HG03097 (cell line): ENCODE results near the gene MPP2.
"Not testable (repeated sequence)": the region's sequence is repeated elsewhere in the genome, so short reads cannot be mapped to it uniquely, and the experiment has no call there.

Experiments used
- ATAC-seq: cut with Tn5 transposase; IDR thresholded peaks from one replicate; pipeline ENCODE4 v1.9.1; 2021; ENCODE audit not compliant: unreplicated experiment, low FRiP score

Gene MPP2

GRCh38 chr17:43878260-43879175 lies 28.8 kb downstream of the MPP2 start:
- ATAC-seq = no peak

GRCh38 chr17:43877451-43878155 lies 29.7 kb downstream of the MPP2 start:
- no peak for ATAC-seq

GRCh38 chr17:43877031-43877430 lies 30.3 kb downstream of the MPP2 start:
- no peak for ATAC-seq

- ATAC-seq = no peak
Measured at GRCh38 chr17:43875476-43876147, 31.7 kb downstream of the MPP2 start.

- no peak for ATAC-seq
Measured at GRCh38 chr17:43874293-43874692, 33.0 kb downstream of the MPP2 start.

- ATAC-seq = no peak
Measured at GRCh38 chr17:43873815-43874214, 33.5 kb downstream of the MPP2 start.

GRCh38 chr17:43873091-43873490 lies 34.2 kb downstream of the MPP2 start:
- ATAC-seq = no peak

- no peak for ATAC-seq
Measured at GRCh38 chr17:43871946-43872690, 35.2 kb downstream of the MPP2 start.

- not testable (repeated sequence) for ATAC-seq
Measured at GRCh38 chr17:43869031-43869430, 38.3 kb downstream of the MPP2 start.

GRCh38 chr17:43868226-43868994 lies 38.9 kb downstream of the MPP2 start:
- no peak for ATAC-seq

GRCh38 chr17:43864161-43864984 lies 43.0 kb downstream of the MPP2 start:
- no peak for ATAC-seq

GRCh38 chr17:43861960-43862359 lies 45.4 kb downstream of the MPP2 start:
- ATAC-seq = no peak

- ATAC-seq = no peak
Measured at GRCh38 chr17:43860927-43861622, 46.3 kb downstream of the MPP2 start.

- no peak for ATAC-seq
Measured at GRCh38 chr17:43860077-43860725, 47.1 kb downstream of the MPP2 start.

- no peak for ATAC-seq
Measured at GRCh38 chr17:43857957-43858600, 49.3 kb downstream of the MPP2 start.

GRCh38 chr17:43857141-43857540 lies 50.2 kb downstream of the MPP2 start:
- ATAC-seq = no peak

GRCh38 chr17:43856141-43856540 lies 51.2 kb downstream of the MPP2 start:
- ATAC-seq = no peak
